Measurements from ENCODE around the gene UGT1A5.

DNA sequence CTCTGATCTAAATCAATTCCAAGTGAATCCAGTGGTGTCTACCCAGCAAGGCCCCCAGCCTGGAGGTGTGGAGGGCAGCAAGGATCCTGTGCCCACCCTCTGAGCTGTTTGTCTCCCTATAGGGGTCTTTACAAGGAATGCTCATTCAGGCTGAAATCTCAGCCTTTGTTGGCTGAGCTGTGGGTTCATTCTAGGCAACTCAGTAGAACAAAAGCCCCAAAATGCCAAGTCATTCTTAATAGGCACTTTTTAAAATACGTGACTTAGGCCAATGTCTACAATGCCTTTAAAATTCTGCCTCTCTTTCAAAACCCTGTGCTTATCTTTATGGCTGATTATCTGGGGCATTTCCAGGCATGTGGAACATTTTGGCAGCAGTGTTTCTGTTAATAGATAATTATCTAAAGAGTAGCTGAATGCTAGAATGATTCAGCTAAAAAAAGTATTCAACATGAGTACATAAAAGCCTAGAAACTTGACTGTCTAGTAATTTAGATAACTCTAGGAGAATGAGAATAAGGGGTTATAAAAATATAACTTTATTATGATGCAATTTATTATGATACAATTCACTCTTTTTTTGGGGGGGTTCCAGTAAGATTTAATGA, 12.6 kb upstream of the UGT1A5 start:
- TF ChIP-seq, protein P1, sequence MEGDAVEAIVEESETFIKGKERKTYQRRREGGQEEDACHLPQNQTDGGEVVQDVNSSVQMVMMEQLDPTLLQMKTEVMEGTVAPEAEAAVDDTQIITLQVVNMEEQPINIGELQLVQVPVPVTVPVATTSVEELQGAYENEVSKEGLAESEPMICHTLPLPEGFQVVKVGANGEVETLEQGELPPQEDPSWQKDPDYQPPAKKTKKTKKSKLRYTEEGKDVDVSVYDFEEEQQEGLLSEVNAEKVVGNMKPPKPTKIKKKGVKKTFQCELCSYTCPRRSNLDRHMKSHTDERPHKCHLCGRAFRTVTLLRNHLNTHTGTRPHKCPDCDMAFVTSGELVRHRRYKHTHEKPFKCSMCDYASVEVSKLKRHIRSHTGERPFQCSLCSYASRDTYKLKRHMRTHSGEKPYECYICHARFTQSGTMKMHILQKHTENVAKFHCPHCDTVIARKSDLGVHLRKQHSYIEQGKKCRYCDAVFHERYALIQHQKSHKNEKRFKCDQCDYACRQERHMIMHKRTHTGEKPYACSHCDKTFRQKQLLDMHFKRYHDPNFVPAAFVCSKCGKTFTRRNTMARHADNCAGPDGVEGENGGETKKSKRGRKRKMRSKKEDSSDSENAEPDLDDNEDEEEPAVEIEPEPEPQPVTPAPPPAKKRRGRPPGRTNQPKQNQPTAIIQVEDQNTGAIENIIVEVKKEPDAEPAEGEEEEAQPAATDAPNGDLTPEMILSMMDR (IDR thresholded peaks at IDR 0.05) = no peak
- TF ChIP-seq POLR2A (IDR thresholded peaks at IDR 0.05) = no peak

All from uterus (tissue), 2 donors.